GM18507 (cell line): Measurements from ENCODE around the gene GDI2.

Source experiments
- DNase-seq: peaks from one replicate; pipeline ENCODE4 v3.0.0; 2011; ENCODE audit warnings: low read depth; ENCODE audit not compliant: insufficient read length; ENCODE audit errors: extremely low spot score
- FAIRE-seq: peaks from 2 replicates; lab custom pipeline; 2011; peaks lifted over from hg19 to GRCh38; lab: Jason Lieb, UNC

Gene GDI2

DNA sequence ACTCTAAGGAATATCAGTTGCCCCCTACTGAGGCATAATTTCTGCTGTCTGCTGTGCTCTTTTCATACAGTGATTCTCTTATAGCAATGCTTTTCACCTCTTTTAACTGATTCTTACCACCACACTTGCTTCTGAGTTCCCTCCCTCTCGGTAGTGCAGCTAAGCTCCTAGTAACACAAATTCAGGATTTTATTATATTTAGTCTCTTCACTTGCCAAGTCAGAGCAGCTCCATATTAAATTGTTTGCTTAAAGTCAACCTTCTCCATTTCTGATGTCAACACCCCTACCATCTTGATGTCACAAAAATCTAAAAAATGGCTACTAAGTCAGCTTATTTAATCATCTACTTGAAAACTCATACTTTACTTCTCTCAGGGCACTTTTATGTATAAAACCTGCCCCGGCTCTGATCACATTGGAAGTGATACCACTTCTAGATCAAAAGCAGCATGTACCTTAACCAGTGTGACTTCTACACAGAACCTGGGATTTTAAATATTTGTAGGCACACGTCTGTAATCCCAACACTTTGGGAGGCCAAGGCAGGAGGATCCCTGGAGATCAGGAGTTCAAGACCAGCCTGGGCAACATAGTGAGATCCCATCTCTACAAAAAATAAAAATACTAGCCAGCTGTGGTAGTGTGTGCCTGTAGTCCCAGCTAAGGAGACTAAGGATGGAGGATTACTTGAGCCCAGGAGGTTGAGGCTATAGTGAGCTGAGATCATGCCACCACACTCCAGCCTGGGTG is 55.3 kb downstream of the GDI2 start:
- FAIRE-seq, result no peak

DNA sequence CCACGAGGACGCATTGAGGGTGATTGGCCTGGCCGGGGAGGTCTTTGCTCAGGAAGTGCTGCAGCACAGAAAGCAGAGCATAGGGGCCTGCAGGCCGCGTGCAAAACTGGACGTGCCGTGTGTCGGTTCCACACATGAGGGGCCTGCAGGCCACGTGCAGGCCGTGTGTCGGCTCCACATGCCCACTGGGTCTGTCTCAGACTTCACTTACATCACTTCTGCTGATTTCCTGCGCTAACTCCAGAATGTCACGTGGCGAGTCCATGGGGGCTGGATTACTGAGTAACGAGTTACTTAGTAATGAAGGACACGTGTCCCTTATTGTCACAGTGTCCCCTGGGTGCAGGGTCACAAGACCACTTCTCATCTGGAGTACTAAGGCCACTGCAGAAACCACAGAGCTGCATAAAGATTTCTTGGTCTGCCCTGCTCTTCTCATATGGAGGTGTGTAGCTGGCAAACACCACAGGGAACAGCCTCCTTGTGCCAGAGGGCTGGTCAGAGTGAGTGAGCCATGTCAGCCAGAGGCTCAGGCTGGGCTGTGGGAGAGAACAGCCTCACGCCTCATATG is 60.8 kb downstream of the GDI2 start:
- FAIRE-seq (no peak), DNase-seq (no peak)

More for the DNA sequence above, 55.3 kb downstream of the GDI2 start:
- no peak for DNase-seq

DNA sequence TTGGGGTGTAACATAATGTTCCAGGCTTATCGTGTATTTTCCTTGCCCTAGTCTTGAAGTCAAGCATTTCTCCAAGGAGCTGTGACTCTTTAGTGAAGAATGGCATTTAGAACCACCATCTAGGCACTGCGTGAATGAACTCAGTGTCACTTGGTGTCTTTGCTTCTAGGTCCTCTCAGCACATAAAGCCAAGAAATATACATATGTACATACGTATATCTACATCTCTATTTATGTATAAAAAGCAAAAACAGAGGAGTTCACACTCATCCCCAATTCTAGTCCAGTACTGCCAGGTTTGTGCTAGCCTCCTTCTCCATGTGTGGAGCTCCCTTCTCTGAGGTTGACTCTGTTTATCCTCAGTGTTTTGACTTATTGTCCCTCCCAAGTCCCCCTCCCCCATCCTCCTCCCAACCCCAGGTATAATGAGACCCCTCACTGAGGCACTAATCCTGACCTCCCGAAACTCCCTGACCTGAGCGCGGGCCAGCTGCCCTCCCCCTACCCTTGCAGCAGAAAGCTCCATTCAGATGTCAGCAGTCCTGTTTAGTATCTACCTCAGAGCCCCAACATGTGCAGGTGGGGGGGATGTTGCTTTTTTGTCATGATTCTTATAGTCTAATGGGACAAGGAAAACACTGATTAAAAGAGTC is 61.5 kb downstream of the GDI2 start:
- DNase-seq (no peak), FAIRE-seq (no peak)

DNA sequence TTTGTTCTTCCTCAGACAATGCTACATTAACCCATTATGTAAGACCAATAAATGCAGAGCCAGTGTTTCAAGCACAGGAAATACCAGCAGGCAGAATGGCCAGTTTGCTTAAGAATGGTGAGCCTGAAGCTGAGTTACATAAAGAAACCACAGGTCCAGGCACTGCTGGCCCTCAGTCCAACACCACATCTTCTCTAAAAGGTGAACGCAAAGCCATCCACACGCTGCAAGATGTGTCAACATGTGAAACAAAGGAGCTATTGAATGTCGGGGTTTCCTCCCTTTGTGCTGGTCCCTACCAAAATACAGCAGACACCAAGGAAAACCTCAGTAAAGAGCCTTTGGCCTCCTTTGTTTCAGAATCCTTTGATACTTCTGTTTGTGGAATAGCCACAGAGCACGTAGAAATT is 64.8 kb downstream of the GDI2 start:
- DNase-seq (no peak), FAIRE-seq (no peak)

DNA sequence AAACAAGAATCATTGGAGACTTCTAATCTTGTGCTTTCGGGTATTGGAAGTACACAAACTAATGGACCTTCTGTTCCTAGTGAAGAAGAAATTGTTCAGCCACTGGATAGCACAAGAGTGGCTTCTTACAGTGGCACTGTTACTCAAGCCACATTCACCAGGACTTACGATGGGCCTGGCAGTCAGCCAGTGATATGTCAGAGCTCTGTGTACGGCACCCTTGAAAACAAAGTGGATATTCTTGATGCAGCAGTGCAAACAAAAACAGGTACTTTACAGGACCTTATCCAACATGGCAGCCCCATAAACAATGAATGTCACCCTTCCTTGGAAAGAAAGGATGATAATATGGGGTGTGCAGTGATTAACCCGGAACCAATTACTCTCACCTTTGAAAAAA is 67.0 kb downstream of the GDI2 start:
- DNase-seq, result no peak
- FAIRE-seq, result no peak

DNA sequence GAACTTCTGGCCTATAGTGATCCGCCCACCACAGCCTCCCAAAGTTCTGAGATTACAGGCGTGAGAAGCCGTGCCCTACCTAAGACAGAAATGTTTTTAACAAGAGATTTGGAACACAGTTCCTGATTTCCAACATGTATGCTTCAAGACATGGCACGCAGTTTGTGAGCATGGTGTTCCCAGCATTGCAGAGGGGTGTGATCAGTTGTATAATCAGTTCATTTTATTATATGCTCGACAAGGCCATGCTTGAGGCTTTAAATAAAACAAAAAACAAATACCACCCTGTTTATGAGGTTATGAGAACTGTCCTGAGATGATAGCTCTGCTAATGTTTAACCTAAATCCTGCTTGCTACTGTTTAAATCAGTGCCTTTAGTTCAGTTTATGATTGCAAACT is 68.4 kb downstream of the GDI2 start:
- FAIRE-seq (no peak), DNase-seq (no peak)

DNA sequence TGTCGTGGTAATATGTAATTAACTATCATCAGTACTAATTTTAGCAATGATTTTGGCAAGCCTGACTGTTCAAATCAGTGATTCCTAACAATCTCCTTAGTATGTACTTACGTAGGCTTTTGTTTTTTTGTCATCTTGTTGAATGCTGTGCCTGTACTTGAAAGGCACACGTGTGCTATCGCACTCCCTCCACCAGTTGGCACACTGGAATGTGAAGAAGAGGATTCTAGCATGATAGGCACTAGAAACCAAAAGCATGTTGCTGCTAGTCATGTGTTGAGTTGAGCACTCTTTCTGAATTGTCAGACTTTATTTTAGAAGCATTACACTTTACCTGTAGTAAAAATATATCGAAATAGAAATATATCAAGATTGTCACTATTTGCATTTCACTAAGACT is 69.5 kb downstream of the GDI2 start:
- FAIRE-seq (no peak), DNase-seq (no peak)

DNA sequence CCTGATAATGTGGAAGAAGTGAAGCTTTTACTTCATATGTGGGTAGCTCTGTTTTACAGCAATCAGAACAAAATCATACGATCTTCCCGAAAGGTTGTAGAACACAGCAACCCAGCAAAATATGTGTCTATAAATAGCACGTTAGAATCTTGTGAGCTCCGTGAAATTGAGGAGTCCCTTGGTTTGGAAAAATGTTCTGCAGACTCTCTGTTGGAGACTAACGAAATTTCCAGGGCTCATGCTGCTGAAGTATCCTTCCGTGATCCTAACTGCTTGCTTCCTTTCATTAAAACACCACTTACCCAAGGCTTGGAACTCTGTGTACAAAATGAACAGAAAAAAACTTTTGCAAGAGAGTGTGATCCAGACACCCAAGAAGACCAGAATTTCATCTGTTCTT is 71.1 kb downstream of the GDI2 start:
- no peak for FAIRE-seq
- DNase-seq, result no peak

DNA sequence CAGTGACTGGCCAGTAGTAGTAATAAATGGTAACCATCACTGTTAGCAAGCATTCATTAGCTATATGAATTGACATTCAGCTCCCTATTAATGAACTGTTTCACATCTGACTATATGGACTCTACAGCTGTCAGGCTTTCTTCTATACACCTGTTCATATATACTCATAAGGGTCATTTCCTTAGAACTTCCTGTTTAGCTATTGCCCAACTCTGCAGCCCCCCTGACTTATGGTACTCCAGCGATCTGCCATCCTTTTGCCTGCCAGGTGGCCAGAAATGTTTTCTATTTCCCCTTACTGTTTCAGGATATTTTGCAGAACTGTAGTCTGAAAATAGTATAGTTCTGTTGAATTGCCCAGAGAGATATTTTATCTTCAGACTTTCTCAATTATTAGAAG is 72.0 kb downstream of the GDI2 start:
- FAIRE-seq, result no peak

DNA sequence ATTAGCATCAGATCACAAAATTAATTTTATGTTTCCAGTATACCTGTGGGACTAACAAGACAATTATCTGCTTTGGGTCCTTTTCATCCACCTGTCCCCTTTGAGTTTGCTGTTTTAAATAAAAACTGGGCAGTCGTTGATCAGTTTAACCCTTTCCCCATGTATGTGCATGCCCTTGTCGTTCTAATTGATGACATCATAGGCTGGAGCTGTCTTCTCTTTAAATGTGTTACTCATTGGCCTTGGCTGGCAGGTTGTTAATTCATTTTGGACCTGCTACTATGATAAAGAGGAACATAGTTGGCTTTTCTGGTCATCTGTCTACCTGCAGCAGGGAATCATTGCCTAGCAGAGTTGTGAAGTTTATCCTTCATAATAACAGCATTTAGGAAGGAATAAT is 74.8 kb downstream of the GDI2 start:
- DNase-seq, result no peak
- FAIRE-seq, result no peak

More for the DNA sequence above, 72.0 kb downstream of the GDI2 start:
- DNase-seq, result no peak

DNA sequence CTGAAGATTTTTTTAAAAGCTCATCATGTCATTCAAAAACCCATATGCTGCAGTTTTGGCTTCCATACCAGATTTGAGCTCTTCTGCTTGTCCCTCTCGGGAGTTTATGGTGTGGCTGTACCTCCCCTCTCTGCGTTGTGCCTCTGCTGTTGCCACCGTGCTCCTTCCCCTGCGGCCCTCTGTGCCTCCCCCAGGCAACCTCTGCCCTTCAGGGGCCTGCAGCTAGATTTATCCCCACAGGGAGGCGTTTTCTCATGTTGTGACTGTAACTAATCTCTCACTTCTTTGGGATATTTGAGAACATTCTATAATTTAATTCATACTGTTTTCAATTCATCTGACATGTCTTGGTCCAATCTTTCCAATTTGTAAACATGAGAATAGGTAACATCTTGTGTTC is 75.9 kb downstream of the GDI2 start:
- DNase-seq (no peak), FAIRE-seq (no peak)

DNA sequence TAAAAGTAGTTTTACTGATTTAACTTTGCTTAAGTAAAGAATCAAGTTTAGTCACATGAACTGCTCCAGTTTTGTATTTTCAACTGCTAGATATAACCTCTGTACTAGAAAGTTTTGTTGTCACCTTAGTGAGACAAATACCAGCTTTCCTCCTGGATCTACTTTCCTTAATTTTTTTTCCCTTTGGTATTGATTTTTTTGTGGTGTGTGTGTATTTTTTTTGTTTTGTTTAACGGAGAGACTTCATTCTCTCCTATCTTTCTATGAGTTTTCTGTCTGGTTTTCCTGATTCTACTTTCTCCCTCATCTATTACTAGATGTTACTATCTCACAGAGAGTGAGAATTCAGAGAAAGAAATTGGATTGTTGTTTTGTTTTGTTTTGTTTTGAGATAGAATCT is 76.6 kb downstream of the GDI2 start:
- no peak for DNase-seq
- FAIRE-seq, result no peak

DNA sequence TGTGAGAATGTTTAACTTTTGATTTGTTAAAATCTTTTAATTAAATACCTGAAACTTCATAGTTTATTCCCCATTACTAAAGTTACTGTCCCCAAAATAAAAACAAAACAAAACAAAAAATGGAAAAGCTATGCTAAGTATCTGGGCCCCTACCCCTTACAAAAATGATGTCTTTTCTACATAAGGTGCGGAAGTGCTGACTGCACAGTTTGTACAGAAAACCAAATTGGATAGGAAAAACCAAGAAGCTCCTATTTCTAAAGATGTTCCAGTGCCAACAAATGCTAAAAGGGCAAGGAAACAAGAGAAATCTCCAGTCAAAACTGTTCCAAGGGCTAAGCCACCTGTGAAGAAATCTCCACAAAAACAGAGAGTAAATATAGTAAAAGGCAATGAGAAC is 78.1 kb downstream of the GDI2 start:
- FAIRE-seq, result no peak
- DNase-seq, result no peak

DNA sequence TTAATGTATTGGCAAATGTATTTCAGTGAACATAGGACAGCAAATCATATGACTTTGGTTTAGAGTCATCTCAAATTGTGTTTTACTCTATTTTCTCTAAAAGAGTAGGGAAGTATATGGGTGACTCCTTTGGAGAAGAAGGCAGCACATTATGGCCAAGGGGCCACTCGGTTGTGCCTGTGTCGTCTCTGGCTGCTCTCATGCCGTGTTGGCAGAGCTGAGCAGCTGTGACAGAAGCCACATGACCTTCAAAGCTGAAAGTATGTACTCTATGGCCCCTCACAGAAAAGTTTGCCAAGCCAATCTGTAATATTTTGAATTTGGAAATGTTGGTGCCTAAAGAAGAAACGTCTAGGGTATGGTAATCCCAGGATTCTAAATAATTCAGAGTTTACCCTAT is 81.1 kb downstream of the GDI2 start:
- FAIRE-seq, result no peak
- no peak for DNase-seq

DNA sequence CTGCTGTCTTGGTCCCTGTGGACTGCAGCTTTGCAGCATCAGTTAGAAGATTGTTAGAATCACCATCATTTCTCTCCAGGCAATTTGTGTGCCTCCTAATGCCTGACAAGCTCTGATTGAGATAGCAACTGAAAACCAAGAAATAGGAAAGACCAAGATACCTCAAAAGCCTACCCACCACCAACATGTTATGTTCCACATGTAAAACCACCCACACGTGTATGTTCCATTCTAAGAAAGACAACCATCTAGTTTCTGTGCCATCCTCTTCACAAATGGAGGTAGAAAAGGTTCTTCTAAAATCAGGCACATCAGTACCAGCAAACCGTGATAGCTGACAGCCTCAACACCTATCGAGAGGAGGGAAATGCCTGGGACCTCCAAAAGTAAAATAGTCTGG is 81.7 kb downstream of the GDI2 start:
- FAIRE-seq (no peak), DNase-seq (no peak)

DNA sequence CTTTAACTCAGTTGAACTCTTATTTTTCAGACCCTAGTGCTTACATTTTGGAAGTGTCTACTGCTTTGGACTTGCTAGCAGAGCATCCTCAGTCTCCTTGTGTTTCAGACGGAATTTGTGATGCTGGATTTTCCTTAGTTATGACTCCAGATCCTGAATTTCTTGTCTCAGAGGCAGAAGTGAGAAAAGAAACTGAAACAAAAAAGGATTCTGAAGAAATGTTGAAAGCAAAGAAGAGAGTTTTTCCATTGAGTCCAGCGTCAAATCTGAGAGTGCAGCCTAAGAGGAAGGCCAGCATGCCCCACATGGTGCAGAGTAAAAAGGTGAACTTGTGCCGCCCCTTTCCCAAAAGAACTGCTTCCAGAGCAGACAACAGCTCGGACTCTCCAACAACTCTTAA is 82.5 kb downstream of the GDI2 start:
- FAIRE-seq (no peak), DNase-seq (no peak)

DNA sequence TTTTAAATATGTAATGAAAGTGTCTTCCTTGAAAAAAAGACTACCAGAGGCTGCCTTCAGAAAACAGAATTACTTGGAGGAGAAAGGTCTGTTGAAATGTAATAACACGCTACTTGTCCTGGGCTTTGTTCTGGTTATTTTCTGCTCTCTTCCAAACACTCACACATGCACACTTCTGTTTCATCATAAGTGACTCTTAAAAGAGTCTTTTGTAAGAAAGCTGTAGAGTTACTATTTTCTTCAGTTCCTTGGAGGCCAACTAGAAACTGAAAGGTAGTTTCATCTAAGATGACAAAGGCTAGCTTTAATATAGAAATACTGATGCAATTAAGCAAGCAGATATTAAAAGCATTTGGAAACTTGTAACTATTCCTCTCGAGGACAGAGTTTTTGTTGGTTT is 89.5 kb downstream of the GDI2 start:
- DNase-seq (no peak), FAIRE-seq (peak; percentile 50)

DNA sequence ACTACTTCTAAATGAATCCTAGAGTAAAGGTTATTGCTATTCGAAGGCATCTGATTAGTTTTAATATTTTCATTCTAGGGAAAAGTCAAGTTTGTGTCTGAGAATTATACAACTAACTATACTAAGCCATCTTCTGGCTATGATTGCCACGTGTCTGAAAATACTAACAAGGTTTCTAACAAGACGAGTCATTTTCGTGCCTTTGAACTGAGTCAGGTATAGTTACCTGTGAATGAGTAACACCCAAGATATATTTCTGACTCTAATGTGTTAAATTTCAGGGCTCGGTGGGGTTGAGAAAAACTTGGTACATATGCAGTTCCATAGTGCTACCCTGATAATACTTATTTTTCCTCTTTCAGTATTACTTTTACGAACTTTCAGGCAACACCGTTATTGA is 93.1 kb downstream of the GDI2 start:
- FAIRE-seq, result no peak

DNA sequence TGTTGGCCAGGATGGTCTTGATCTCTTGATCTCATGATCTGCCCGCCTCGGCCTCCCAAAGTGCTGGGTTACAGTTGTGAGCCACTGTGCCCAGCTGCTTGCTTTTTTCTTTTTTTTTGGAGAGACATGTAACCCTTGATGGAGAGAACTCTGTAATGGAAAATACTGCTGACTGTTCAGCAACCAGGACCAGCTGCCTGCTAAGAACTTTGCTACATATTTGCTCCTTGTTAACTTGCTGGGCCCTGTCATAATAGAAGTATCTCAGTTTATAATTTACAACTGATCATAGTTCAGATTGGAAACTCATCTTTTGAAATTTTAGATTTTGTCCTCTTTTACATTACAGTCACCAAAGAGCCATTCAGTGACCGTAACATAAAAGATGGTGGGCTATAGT is 93.7 kb downstream of the GDI2 start:
- FAIRE-seq (no peak), DNase-seq (no peak)

More for the DNA sequence above, 93.1 kb downstream of the GDI2 start:
- DNase-seq, result no peak
